DOHH2 (cell line): ENCODE measurements around the gene STK38L.

Experiments
- EZH2phosphoT487 ChIP-seq: fragments of 200-600 bp; sonication (generic); IDR thresholded peaks from 2 replicates; pipeline ENCODE4 v1.6.1; 2017; ENCODE audit warnings: borderline replicate concordance, mild to moderate bottlenecking, antibody characterized with exemption, low read length, moderate library complexity, mixed read lengths
- TF ChIP-seq, protein P1 (sequence below): fragments of 200-600 bp; sonication (generic); IDR thresholded peaks from one replicate; pipeline ENCODE4 v1.5.1; 2014; ENCODE audit warnings: antibody characterized with exemption, mild to moderate bottlenecking, low read depth, low read length; ENCODE audit not compliant: poor library complexity, severe bottlenecking

DNA sequence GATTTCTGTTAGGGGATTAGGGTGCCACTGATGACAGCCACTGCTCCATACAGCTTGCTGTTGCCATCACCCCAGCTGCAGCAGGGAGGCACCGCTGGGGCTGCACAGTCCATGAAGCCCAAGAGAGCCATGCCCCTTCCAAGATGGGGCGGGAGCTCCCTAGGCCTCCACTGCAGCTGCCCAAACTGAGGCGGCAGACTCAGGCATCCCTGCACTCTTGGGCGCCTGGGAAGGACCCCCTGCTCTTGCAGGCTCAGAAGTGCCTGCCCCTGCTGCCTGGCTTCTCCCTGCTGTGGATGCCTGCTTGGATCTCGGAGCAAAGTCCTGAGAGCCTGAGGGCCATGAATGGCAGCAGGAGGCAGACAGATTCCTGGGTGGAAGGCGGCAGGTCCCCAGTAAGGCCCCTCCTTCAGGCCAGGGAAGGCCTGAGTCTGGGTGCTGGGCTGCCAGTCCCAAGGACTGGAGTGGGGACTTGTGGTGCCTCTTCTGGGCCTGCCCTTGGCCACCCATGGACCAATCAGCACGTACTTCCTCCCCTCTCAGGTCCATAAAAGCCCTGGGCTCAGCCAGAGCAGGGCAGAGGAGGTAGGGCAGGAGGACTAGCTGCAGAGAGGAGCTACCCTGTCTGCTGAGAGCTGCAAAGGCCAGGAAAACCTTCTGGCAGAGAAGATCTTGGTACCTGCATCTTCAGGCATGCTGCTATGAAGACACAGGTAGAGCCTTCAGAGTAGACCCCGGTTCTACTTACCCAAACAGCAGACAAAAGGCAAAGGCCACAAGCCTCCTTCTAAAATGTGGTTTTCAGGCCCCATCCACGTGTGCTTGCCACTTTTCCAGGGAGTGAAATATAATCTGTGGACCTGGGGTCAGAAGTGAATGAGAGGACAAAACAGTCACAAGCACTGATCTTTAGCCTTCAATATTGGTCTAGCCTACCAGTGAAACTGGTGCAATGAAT lies 30.0 kb upstream of the STK38L start:
- TF ChIP-seq EZH2phosphoT487, result no peak
- TF ChIP-seq, protein P1, sequence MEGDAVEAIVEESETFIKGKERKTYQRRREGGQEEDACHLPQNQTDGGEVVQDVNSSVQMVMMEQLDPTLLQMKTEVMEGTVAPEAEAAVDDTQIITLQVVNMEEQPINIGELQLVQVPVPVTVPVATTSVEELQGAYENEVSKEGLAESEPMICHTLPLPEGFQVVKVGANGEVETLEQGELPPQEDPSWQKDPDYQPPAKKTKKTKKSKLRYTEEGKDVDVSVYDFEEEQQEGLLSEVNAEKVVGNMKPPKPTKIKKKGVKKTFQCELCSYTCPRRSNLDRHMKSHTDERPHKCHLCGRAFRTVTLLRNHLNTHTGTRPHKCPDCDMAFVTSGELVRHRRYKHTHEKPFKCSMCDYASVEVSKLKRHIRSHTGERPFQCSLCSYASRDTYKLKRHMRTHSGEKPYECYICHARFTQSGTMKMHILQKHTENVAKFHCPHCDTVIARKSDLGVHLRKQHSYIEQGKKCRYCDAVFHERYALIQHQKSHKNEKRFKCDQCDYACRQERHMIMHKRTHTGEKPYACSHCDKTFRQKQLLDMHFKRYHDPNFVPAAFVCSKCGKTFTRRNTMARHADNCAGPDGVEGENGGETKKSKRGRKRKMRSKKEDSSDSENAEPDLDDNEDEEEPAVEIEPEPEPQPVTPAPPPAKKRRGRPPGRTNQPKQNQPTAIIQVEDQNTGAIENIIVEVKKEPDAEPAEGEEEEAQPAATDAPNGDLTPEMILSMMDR, result no peak
